ENCODE data around the gene DNAJC5G.

The DNAJC5G gene

DNA sequence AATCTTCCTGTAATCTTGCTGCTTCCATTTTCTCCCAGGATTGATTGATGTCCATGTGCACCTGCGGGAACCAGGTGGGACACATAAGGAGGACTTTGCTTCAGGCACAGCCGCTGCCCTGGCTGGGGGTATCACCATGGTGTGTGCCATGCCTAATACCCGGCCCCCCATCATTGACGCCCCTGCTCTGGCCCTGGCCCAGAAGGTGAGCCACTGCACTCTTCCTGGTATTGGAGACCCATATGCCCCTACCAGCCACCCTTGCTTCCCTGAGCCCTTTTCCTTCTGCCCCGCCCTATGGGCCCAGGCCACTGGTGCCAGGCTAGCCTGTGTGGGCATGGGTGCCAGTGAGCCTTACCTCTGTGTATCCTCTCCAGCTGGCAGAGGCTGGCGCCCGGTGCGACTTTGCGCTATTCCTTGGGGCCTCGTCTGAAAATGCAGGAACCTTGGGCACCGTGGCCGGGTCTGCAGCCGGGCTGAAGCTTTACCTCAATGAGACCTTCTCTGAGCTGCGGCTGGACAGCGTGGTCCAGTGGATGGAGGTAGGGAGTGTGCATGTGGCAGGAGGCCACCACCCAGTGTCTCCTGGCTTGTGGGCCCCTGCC is 37.8 kb upstream of the DNAJC5G start:
- TF ChIP-seq, protein P1, sequence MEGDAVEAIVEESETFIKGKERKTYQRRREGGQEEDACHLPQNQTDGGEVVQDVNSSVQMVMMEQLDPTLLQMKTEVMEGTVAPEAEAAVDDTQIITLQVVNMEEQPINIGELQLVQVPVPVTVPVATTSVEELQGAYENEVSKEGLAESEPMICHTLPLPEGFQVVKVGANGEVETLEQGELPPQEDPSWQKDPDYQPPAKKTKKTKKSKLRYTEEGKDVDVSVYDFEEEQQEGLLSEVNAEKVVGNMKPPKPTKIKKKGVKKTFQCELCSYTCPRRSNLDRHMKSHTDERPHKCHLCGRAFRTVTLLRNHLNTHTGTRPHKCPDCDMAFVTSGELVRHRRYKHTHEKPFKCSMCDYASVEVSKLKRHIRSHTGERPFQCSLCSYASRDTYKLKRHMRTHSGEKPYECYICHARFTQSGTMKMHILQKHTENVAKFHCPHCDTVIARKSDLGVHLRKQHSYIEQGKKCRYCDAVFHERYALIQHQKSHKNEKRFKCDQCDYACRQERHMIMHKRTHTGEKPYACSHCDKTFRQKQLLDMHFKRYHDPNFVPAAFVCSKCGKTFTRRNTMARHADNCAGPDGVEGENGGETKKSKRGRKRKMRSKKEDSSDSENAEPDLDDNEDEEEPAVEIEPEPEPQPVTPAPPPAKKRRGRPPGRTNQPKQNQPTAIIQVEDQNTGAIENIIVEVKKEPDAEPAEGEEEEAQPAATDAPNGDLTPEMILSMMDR (IDR thresholded peaks at IDR 0.05; ENCODE audit: extremely low read depth, missing control alignments) = no peak
- no peak for DNase-seq (ENCODE audit: low spot score)

DNA sequence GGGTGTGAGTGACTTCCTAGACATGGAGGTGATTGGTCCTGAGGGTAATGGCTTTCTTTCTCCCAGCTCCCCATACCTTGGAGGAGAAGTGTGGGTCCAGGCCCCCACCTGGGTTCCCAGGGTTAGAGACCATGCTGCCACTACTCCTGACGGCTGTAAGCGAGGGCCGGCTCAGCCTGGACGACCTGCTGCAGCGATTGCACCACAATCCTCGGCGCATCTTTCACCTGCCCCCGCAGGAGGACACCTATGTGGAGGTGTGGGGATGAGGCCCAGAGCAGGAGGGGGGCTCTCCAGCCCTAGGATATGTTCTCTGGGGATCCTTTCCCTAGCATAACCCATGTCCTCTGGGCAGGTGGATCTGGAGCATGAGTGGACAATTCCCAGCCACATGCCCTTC is 36.3 kb upstream of the DNAJC5G start:
- DNase-seq (ENCODE audit: low spot score) = no peak
- TF ChIP-seq, protein P1 (IDR thresholded peaks at IDR 0.05; ENCODE audit: extremely low read depth, missing control alignments) = no peak

DNA sequence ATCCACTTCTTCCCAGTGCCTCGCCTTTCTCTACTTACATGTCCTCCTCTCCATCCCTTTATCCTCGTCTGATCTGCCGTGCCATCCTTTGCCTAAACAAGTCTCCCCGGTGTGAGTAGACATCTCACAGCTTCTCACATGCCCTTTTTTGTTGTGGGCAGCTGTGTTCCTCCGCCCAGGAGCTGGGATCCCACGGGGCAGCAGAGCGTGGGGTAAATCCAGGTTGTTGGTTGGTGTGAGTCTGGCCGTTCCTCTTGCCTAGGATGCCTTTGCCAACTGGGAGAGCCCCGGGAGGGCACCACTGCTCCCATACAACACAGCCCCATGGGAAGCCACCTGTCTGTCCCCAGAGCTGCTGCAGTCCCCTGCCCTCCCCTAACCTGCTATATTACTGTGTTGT is 34.8 kb upstream of the DNAJC5G start:
- TF ChIP-seq, protein P1 (IDR thresholded peaks at IDR 0.05; ENCODE audit: extremely low read depth, missing control alignments) = no peak
- no peak for DNase-seq (ENCODE audit: low spot score)

DNA sequence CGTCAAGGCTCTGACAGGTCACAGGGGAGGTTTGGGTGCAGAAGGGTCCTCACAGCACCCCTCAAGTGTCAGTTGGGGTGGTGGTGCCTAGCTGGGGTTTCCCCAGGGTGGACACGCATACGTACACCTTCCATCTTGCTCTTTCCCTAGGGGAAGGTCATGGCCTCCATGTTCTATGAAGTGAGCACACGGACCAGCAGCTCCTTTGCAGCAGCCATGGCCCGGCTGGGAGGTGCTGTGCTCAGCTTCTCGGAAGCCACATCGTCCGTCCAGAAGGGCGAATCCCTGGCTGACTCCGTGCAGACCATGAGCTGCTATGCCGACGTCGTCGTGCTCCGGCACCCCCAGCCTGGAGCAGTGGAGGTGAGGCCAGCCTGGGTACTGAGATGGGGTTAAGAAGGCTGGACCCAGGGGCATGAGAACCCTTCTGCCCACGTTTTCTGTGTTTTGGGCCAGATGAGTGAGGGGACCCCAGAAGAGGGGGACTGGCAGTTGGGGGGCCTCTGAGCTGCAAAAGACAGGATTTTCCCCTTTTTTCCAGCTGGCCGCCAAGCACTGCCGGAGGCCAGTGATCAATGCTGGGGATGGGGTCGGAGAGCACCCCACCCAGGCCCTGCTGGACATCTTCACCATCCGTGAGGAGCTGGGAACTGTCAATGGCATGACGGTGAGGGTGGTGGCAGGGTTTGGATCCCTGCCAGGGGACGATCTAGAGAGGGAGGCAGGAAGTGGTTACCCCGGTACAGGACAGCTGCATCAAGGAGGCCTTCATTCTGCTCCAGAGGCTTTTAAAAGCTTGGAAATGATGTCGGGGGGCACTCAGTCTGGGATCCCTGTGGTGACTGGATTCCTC is 33.2 kb upstream of the DNAJC5G start:
- DNase-seq (ENCODE audit: low spot score) = no peak
- TF ChIP-seq, protein P1 (IDR thresholded peaks at IDR 0.05; ENCODE audit: extremely low read depth, missing control alignments) = no peak

DNA sequence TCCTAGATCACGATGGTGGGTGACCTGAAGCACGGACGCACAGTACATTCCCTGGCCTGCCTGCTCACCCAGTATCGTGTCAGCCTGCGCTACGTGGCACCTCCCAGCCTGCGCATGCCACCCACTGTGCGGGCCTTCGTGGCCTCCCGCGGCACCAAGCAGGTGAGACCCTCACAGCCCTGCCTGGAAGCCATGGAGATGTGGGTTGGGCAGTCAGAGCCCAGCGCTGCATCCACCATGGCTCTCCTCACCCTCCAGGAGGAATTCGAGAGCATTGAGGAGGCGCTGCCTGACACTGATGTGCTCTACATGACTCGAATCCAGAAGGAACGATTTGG is 32.6 kb upstream of the DNAJC5G start:
- TF ChIP-seq, protein P1 (IDR thresholded peaks at IDR 0.05; ENCODE audit: extremely low read depth, missing control alignments) = no peak

DNA sequence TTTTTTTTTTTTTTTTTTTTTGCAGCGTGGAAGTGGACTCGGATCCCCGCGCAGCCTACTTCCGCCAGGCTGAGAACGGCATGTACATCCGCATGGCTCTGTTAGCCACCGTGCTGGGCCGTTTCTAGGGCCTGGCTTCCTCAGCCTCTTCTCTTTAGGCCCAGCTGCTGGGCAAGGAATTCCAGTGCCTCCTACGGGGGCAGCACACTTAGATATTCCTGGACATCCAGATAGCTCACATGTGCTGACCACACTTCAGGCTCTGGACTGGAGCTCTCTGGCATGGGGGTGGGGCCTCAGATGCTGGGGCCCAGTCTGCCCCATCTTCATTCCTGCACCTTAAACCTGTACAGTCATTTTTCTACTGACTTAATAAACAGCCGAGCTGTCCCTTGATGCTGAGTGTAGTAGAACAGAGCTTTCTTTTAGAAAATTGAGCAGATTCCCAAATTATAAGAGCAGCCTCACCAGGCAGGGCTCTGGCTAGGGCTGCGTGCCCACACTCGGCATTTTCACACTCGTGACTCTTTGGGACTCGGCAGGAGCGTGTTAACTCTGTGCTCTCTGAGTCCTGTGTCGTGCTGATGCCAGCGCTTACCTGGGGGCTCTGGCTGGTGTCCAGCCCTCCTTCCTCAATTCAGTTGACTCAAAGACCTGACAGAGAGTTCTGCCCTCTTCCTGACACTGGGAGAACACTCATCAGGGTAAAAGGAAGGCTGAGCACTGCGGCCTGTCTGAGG is 31.7 kb upstream of the DNAJC5G start:
- TF ChIP-seq, protein P1 (IDR thresholded peaks at IDR 0.05; ENCODE audit: extremely low read depth, missing control alignments) = no peak
- DNase-seq (ENCODE audit: low spot score) = no peak

More for the DNA sequence above, 32.6 kb upstream of the DNAJC5G start:
- no peak for DNase-seq (ENCODE audit: low spot score)

DNA sequence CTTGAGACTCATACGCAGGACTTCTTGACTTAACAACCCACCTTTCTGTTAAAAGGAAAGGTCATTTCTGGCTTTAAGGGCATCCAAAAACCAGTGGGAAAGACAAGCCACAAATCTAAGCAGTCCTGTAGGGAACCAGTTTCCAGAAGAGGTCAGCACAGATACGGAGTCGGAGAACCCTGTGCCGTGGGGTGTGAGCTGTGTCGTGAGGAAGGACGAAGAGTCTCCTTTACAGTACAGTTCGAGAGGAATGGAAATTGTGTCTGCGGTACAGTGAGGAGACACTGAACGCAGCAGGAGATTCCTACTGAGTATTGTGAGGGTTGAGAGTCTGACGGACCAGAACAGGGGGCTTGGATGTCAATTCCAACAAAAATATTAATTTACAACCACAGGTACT is 30.1 kb upstream of the DNAJC5G start:
- no peak for DNase-seq (ENCODE audit: low spot score)
- TF ChIP-seq, protein P1 (IDR thresholded peaks at IDR 0.05; ENCODE audit: extremely low read depth, missing control alignments) = no peak
